Cardiac muscle cell (in vitro differentiated cells and primary cell): ENCODE data around the gene HMGB1. TPM values are rescaled to one million over a fixed set of nuclear protein-coding genes. Genes with fewer than 3 reads are reported as not detected.

ENCODE experiments used
- DNase-seq, 2 donors: peaks; one replicate each; pipeline versions ENCODE4 v3.0.0 to v3.0.0-alpha.2; 2010 to 2017; ENCODE audit warnings: low read depth in 1 of 2, low spot score in 1 of 2
- H3K27ac ChIP-seq: fragments of 200-600 bp; sonication (generic); 2 replicates; pipeline ENCODE4 v1.5.1; 2016
- H3K27me3 ChIP-seq: fragments of 200-600 bp; sonication (generic); 2 replicates; pipeline ENCODE4 v1.6.0; 2016; ENCODE audit warnings: control low read depth
- H3K36me3 ChIP-seq: fragments of 200-600 bp; sonication (generic); 2 replicates; pipeline ENCODE4 v1.5.1; 2016; ENCODE audit warnings: control low read depth
- H3K4me1 ChIP-seq: fragments of 200-600 bp; sonication (generic); 2 replicates; pipeline ENCODE4 v1.8.1; 2017; ENCODE audit warnings: low read depth, mild to moderate bottlenecking, mixed run types
- H3K4me3 ChIP-seq: fragments of 200-600 bp; sonication (generic); 2 replicates; pipeline ENCODE4 v1.5.1; 2016; ENCODE audit warnings: mild to moderate bottlenecking
- H3K9me3 ChIP-seq: fragments of 200-600 bp; sonication (generic); 2 replicates; pipeline ENCODE4 v1.5.1; 2017; ENCODE audit warnings: low read depth, mild to moderate bottlenecking, control low read depth
- CTCF ChIP-seq: IDR thresholded peaks from 2 replicates; pipeline ENCODE4 v1.5.1; 2012; ENCODE audit warnings: low read depth, mild to moderate bottlenecking, low read length
- polyA plus RNA-seq: library from polyadenylated mRNA; unstranded; fragments of >200 nt; fragmentation: Nextera tagmentation; extraction: Ambion mirVana; gene quantifications from 2 replicates; pipeline ENCODE4 v1.2.1, GENCODE V29; 2016
- total RNA-seq: library from RNA; depleted of rRNA; stranded (reverse); fragments of >200 nt; gene quantifications from 2 replicates; pipeline ENCODE4 v1.2.3, GENCODE V29; 2016

The HMGB1 gene
- total and polyA plus RNA-seq, 2 experiments from 2014 or later, result 576 to 642 TPM

- Histone ChIP-seq H3K27me3 (no peaks in the 10 kb centered on the region), H3K4me3 (no peak overlapping the region), H3K4me1 (no peaks in the 10 kb centered on the region), H3K36me3 (no peaks in the 10 kb centered on the region), H3K27ac (no peak overlapping the region), H3K9me3 (no peaks in the 10 kb centered on the region)
- TF ChIP-seq CTCF, result no peak
- no peak for DNase-seq
Observed at GRCh38 chr13:30435911-30436451, 29.8 kb downstream of the HMGB1 start.

- Histone ChIP-seq H3K27ac (no peak overlapping the region), H3K36me3 (no peaks in the 10 kb centered on the region), H3K4me1 (peaks cover 5% of the 10 kb centered on the region), H3K27me3 (no peaks in the 10 kb centered on the region), H3K9me3 (no peaks in the 10 kb centered on the region), H3K4me3 (no peak overlapping the region)
- DNase-seq, result no peak
- TF ChIP-seq CTCF, result no peak
Observed at GRCh38 chr13:30431269-30431940, 34.3 kb downstream of the HMGB1 start.

- Histone ChIP-seq H3K36me3 (no peaks in the 10 kb centered on the region), H3K4me1 (peaks cover 5% of the 10 kb centered on the region), H3K9me3 (no peaks in the 10 kb centered on the region), H3K4me3 (no peak overlapping the region), H3K27me3 (no peaks in the 10 kb centered on the region), H3K27ac (no peak overlapping the region)
- DNase-seq, result peak in 1 of 2 donors; percentile 81
- TF ChIP-seq CTCF, result no peak
Observed at GRCh38 chr13:30429721-30430694, 35.7 kb downstream of the HMGB1 start.

GRCh38 chr13:30429235-30429634 lies 36.5 kb downstream of the HMGB1 start:
- no peak overlapping the region for H3K4me3 ChIP-seq
- H3K9me3 ChIP-seq, result no peaks in the 10 kb centered on the region
- H3K27me3 ChIP-seq, result no peaks in the 10 kb centered on the region
- DNase-seq, result no peak
- no peak overlapping the region for H3K27ac ChIP-seq
- no peak for TF ChIP-seq CTCF
- H3K4me1 ChIP-seq, result peaks cover 5% of the 10 kb centered on the region
- no peaks in the 10 kb centered on the region for H3K36me3 ChIP-seq

GRCh38 chr13:30423891-30424290 lies 41.8 kb downstream of the HMGB1 start:
- Histone ChIP-seq H3K36me3 (no peaks in the 10 kb centered on the region), H3K4me3 (no peak overlapping the region), H3K27me3 (no peaks in the 10 kb centered on the region), H3K27ac (no peak overlapping the region), H3K4me1 (no peaks in the 10 kb centered on the region), H3K9me3 (no peaks in the 10 kb centered on the region)
- TF ChIP-seq CTCF, result no peak
- DNase-seq, result no peak
